Germinal center (tissue), 1 donor: ENCODE results near the gene CSRNP3.

Experiments used
- DNase-seq: peaks from one replicate; pipeline ENCODE4 v3.0.0; 2012; ENCODE audit warnings: mixed read lengths, low spot score

Gene CSRNP3

DNA sequence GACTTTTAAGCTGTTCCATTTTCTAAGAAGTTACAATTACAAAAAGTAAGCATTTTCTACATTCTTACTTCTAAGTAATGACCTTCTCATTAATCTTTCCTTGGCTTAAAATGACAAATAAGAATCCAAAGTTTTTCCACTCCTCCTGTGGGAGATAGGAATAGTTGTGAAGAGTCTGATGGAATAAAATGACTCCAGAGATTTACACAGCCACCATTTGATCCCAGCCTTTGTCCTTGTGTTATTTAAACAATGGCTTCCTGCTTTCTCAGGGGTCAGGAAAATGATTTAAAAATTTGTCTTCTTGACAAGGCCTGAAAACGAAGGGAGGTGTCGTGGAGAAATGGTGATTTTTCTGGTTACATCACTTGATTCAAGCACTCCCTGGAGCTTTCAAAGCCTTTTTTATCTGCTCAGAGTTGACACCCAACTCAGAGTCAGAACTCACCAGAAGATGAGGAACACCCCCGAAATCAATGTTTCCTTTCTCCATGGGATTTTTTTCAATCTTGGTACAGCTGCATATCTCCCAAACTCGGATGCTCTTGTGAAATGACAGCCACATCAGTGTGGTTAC is 218.0 kb downstream of the CSRNP3 start:
- no peak for DNase-seq

DNA sequence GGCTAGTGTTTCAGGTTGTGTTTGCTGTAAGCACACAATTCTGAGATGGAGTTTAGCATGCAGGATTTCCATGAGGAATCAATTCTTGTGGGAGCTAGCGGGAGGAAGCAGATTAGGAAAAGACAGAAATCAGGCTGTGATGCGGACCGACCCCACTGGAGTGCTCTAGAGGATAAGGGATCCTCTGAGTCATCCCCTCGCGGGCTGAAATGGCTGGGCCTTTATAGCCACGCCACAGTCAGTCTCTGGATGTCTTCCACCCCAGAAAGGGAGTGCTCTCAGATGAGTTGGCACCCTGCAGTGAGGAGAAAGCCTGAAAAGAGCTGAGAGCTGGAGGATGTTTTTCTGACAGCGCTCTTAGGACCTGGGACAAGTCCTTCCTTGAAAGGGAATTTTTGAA is 222.1 kb downstream of the CSRNP3 start:
- no peak for DNase-seq

DNA sequence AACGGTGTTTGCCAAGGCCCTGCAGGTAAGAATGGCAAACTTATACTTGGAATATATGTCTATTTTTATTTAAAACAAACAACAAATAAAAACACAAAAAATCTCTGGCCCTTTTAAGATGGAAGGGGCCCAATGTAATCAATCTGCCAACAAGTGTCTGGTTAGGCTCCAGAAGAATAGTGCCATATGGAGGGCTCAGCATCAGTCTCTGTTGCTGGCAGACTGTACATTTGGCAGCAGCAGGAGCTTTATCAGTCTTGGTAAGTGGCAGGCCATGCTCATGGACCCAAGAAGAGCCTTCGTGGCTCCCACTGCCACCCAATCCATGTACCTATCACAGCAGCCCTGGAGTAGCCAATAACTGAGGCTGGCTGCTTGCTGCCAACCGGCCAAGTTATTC is 223.4 kb downstream of the CSRNP3 start:
- no peak for DNase-seq

DNA sequence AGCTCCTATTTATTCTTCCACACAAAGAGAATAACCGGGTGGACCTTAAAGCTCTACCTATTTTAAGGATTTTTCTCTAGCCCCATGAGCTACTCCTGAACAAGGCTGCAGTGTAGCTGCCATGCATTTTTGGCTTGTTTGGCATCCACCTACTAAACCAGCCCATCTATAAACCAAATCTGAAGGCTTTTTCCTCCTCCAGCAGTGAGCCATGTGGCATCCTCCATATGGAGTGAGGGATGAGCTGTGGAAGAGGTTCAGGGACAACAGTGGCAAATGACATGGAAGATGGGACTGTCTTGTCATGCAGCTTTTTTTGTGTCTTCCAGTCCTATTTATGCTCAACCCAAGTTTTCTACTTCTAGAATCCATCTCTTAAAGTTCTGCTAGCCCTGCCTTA is 224.3 kb downstream of the CSRNP3 start:
- DNase-seq = no peak

DNA sequence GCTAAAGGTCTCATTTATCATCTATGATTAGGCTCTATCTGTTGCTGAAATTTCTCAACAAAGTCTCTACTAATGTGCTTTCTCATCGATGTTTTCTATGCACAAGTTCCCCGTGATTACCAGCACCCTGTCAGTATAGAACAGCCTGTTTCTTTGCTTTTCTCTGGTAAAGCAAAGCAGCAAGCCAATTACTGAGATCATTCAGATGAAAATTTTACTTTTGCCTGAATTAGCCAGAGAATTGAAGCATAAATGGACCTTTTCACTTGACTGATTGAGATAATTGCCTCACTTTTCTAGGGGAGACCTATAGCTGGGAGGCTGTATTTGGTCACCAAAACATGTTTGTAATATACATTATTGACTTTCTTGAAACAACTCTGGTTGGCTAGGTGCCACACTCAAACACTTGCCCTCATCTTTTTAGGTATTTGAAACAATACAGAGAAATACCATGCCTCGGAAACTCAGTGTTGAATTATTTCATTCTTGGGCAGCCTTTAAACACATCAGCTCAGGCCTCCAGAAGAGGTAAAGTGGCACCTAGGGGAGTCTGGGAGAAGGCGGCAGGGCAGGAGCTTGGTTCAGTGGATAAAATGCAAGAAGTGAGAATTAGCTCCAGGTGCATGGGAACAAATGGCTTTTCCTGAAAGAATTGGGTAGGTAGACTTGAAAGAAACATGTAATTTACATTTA is 228.4 kb downstream of the CSRNP3 start:
- DNase-seq = no peak

DNA sequence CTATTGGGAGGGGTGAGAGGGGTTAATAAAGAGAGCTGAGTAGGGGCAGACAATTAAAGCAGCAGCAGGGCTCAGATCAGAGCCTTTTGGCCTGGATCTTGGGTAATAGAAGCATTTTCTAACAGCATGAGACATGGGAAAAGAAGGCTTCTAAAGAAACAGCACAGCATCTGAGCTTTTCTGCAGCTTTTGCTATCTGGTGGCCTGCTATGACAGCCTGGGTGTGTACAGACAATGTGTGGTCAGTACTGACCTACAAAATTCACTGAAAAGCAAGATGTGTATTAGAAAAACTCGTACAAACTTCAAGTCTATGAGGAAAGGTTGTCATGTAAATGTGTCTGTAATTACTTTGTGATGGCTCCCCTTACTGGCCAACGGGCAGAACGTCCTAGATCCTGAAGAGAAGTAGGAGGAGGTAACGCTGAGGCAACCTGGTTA is 229.0 kb downstream of the CSRNP3 start:
- DNase-seq = peak; percentile 46

DNA sequence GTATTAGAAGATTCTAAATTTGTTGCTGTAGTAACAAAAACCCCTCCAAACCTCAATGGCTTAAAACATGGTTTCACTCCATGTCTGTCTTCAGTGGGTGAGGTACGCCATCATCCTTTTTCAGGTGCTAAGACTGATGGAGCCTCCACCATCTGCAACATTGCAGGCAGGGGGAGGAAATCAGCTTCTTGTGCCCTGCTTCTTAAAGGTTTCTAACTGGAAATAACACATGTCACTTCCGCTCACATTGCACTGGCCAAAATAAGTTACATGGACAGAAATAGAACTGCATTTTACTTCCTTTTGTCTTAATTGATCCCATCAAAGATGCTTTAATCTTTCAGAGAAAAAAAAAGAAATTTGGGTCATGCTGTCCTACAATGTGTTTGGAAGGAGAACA is 230.4 kb downstream of the CSRNP3 start:
- DNase-seq = peak; percentile 8

DNA sequence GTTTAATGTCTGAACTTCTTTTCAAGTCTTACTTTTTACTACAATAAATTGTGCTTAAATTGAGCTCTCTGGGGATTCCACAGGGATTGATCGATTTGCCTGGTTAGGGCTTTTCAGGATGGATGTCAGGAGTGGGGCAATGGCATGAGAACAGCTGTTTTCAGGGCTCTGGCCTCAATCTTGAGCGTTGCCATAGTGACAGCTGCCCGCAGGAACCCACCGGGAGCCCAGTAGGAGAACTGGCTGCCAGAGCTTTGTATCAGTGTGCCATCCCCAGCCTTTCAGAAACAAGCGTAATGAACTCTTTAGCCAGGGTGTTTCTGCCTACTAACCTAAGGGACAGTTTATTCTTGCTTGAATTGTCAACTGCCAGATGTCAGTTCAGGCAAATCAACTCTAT is 231.0 kb downstream of the CSRNP3 start:
- no peak for DNase-seq

DNA sequence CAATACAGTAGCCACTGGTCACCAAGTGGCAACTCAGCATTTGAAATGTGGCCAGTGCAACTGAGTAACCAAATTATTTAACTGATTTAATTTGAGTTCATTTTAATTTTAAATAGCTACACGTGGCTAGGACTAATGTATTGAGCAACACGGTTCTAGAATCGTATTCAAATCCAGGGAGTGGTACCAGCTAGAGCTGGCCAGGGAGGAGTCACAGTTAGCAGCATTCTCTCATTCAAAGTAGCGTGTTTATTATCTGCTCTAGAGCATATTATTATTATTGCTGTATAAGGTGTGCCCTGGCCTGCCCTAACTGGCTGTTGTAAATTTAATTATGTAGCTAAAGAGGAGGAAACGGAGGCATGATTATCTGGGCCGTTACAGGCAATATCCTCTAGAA is 231.6 kb downstream of the CSRNP3 start:
- no peak for DNase-seq

DNA sequence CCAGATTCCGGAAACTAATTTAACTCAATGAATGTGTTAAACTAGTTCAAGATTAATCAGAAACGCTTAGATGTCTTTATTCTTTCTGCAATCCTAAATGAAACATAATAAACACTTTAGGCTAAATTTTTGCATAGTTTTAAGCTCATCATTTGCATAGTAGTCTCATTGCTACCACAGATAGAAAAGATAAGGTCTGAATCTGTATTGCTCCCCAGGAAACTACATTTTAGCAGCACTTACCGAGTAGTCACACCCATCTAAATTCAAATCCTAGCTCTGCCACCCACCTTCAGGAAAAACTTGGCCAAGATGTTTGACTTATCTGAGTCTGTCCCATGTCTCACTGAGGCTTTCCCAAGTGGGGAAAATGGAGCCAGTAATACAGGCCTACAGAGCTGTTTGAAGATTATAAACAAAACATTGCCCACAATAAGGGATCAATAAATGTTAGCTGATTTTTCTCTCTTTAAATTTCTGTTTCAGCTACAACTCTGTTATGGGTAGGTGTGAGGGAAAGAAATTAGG is 237.5 kb downstream of the CSRNP3 start:
- DNase-seq = no peak

DNA sequence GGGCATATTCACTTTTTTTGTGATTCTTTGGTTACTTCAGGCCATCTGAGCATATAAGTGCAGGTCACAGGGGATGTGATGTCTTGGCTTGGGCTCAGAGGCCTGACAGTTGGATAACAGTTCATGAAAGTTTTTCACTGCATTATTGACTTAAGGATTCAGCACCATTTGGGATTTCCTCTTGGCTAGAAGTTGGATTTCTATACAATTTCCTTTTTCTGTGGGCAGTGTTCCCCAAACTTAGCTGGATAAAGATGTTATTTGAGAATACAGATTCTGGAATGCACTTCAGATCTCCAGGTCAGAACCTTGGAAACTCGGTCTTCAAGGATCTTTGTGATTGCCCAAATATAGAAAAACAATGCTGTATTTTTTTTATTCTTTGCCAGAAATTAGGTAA is 246.6 kb downstream of the CSRNP3 start:
- no peak for DNase-seq

DNA sequence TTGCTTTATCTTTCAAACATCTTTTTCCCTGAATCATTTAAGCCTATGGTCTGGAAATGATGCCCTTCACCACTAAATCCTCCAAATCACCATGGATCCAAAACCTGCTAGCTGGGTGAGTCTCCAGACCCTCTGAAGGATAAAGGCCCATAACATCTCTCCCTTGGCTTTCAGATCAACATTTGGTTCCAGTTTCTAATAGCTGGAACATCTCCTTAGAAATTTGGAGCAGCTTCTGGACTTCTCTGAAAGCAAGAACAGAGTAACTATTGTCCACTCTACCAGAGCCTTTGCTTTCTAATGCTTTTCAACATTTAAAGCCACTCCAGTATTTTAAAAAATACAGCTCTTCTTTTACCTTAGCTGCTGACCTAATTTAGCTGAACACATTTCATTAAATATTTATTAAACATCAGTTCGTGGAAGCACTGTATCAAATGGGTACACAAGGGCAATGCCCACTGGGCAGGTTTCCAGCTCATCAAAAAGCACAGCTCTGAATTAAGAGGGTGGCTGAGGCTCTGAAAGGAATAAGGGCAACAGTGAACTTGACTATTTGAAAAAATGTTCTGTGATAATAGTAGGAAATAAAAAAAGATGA is 249.2 kb downstream of the CSRNP3 start:
- DNase-seq = no peak

DNA sequence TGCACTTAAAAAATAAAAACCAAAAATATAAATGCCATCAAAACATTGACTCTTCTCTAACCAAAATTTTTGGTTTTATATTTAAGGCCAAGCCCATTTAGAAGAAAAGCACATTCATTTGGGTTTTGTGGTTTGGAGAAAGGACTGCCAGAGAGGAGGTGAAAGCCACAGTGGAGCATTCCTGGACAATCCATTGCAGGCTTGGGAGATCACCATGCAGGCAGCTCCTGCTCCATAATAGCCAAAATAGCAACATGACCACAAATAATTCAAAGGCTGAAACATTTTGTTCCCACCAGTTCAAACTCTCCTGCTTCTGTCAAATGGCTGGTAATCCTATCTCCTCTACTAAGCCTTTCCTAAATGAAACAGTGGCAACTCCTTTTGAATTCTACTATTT is 251.0 kb downstream of the CSRNP3 start:
- no peak for DNase-seq

DNA sequence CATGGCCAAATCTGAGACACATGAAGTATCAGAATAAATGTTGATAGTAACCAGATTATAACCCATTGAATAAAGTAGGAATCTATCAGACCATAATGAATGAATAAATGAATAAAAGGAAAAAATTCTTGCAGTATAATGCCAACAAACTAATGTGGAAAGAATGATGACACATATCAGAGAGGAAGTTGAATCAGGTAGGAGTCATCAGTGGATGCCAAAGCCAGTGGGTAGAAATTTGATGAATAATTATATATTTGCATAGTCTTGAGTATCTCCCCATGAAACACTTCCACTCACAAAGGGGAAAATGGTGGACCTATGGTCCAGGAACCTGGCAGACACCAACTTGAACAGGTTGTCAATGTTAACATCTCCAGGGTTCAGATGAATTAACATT is 255.9 kb downstream of the CSRNP3 start:
- no peak for DNase-seq
